Right lobe of liver (tissue), 6 donors: ENCODE results near the gene INS. TPM values are rescaled to one million over a fixed set of nuclear protein-coding genes. Genes with fewer than 3 reads are reported as not detected.
A peak's percentile ranks its signal among the peaks of the same experiment; 100 is the strongest.
"Not testable (repeated sequence)": the region's sequence is repeated elsewhere in the genome, so short reads cannot be mapped to it uniquely, and the experiment has no call there.

Experiments used
- ATAC-seq, 4 donors: fragments of 200-7000 bp; cut with Tn5 transposase; one replicate each; pipeline ENCODE4 v1.9.1; 2020; ENCODE audit warnings: mild to moderate bottlenecking in 4 of 4, moderate library complexity in 4 of 4
- DNase-seq, 3 donors: peaks; one replicate each; pipeline ENCODE4 v3.0.0-alpha.2; 2020
- H3K27ac ChIP-seq, 3 donors: fragments of 200-600 bp; one replicate each; pipeline ENCODE4 v1.8.0; 2022
- H3K27me3 ChIP-seq, 2 donors: fragments of 200-600 bp; one replicate each; pipeline ENCODE4 v1.8.0; 2022
- H3K36me3 ChIP-seq, 4 donors: fragments of 200-600 bp; sonication (generic) in 1 of 4; one replicate each; pipeline versions ENCODE4 v1.5.1 to v1.8.0; 2017 to 2022; ENCODE audit warnings: control low read depth in 1 of 4
- H3K4me1 ChIP-seq, 4 donors: fragments of 200-600 bp; sonication (generic) in 1 of 4; one replicate each; pipeline versions ENCODE4 v1.5.1 to v1.8.0; 2017 to 2022; ENCODE audit warnings: control low read depth in 1 of 4
- H3K4me3 ChIP-seq, 3 donors: fragments of 200-600 bp; one replicate each; pipeline ENCODE4 v1.8.0; 2022
- H3K9me3 ChIP-seq, 4 donors: fragments of 200-600 bp; sonication (generic) in 1 of 4; one replicate each; pipeline versions ENCODE4 v1.5.1 to v1.8.0; 2017 to 2022; ENCODE audit warnings: control low read depth in 1 of 4
- POLR2A ChIP-seq: fragments of 450-650 bp; IDR thresholded peaks from one replicate; pipeline ENCODE4 v1.6.1; 2017; ENCODE audit warnings: antibody characterized with exemption, mild to moderate bottlenecking
- WGBS: methylation state at CpG from one replicate; pipeline ENCODE4 v1.1.6; 2018; ENCODE audit warnings: low coverage, low lambda C conversion rate; ENCODE audit not compliant: insufficient coverage; ENCODE audit errors: missing lambda C conversion rate; 5-methylcytosine and 5-hydroxymethylcytosine counted together
- intact Hi-C, 2 donors: fragments of 100-400 bp; cut with DNase I; formaldehyde crosslinking; loops; one replicate each; pipeline versions ENCODE4 v1.11.2 to v1.14.1; 2022
- total RNA-seq, 6 experiments: library from RNA; depleted of rRNA in 2 of 6; stranded (reverse); fragments of >200 nt in 2 of 6; fragmentation: NEBNext Ultra II Directional in 3 of 6; extraction: Animal tissue kit (Norgen Biotek cat#: 25700) in 3 of 6; gene quantifications; one replicate each; pipeline versions ENCODE4 v1.1.0 to v1.2.4, GENCODE V29; 2016 to 2023
- TF ChIP-seq, protein P1 (sequence below), 4 donors: fragments of 200-600 bp in 3 of 4; fragments of 450-650 bp in 1 of 4; IDR thresholded peaks; one replicate each; pipeline versions ENCODE4 v1.5.1 to v1.8.0; 2016 to 2022; ENCODE audit warnings: antibody characterized with exemption in 4 of 4, mild to moderate bottlenecking in 2 of 4
- donor health status: DM: no; HTN: yes; CAD: no.
- donor health status: DM: no; HTN: no; CAD: no.
- donor health status: DM: no; HTN: no; CAD: no.
- donor health status: DM: no; HTN: yes; CAD: no.
- donor health status: DM: no; HTN: yes; CAD: no.

Gene INS
- total RNA-seq, 6 experiments from 2014 or later: not detected

DNA sequence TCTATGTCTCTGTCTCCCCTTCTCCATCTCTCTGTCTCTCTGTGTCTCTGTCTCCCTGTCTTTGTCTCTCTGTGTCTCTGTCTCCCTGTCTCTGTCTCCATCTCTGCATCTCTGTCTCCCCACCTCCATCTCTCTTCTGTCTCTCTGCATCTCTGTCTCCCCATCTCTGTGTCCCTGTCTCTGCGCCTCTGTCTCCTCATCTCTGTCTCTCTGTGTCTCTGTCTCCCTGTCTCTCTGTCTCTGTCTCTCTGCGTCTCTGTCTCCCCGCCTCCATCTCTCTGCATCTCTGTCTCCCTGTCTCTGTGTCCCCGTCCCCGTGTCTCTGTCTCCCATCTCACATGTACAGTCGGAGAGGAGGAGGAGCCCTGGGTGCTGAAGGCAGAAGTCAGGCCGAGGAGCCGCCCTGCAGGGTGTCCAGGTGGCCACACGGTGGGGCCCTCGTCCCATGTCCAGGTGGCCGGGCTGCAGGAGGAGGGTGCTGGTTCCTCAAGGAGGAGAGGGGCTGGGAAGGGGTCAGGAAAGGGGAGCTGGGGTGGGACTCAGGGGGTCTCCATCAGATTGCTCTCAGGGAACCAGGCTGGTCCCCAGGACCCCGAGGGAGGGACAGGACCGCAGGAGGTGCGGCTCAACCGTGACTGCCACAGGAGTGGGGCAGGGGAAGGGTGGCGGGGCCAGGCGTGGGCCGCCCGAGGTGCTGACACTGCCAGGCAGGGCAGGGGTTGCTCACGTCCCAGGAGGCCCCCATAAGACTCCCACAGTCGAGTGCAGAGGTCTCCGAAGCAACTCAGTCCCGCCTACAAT is 36.2 kb upstream of the INS start:
- 8% methylated on average over 11 of the region's 23 CpGs for WGBS
- Histone ChIP-seq H3K4me3 (no peak overlapping the region), H3K9me3 (no peaks in the 10 kb centered on the region), H3K27ac (no peak overlapping the region), H3K27me3 (no peaks in the 10 kb centered on the region), H3K4me1 (no peaks in the 10 kb centered on the region), H3K36me3 (no peaks in the 10 kb centered on the region)
- DNase-seq (peak; percentile 82 to 86 (median 82)), ATAC-seq (peak; percentile 88 to 96 (median 92))
- no peak for TF ChIP-seq POLR2A
- TF ChIP-seq, protein P1, sequence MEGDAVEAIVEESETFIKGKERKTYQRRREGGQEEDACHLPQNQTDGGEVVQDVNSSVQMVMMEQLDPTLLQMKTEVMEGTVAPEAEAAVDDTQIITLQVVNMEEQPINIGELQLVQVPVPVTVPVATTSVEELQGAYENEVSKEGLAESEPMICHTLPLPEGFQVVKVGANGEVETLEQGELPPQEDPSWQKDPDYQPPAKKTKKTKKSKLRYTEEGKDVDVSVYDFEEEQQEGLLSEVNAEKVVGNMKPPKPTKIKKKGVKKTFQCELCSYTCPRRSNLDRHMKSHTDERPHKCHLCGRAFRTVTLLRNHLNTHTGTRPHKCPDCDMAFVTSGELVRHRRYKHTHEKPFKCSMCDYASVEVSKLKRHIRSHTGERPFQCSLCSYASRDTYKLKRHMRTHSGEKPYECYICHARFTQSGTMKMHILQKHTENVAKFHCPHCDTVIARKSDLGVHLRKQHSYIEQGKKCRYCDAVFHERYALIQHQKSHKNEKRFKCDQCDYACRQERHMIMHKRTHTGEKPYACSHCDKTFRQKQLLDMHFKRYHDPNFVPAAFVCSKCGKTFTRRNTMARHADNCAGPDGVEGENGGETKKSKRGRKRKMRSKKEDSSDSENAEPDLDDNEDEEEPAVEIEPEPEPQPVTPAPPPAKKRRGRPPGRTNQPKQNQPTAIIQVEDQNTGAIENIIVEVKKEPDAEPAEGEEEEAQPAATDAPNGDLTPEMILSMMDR (IDR thresholded peaks at IDR 0.05): peak; percentile 77 to 97 (median 80)
- intact Hi-C loops: loop anchor here (2.0 to 5.0 kb wide), 4 partner anchors 100 to 225 kb away; partner anchors contain the start of genes C11orf21 (in 1 of the 2) and TSPAN32 (in 1 of the 2)

- Histone ChIP-seq H3K4me3 (no peak overlapping the region), H3K27ac (no peak overlapping the region), H3K4me1 (no peaks in the 10 kb centered on the region), H3K36me3 (no peaks in the 10 kb centered on the region), H3K9me3 (no peaks in the 10 kb centered on the region), H3K27me3 (no peaks in the 10 kb centered on the region)
- TF ChIP-seq, protein P1 (IDR thresholded peaks at IDR 0.05): no peak
- TF ChIP-seq POLR2A: no peak
- intact Hi-C loops: loop anchor here (2.0 to 5.0 kb wide), 4 partner anchors 102 to 227 kb away; partner anchors contain the start of genes C11orf21 (in 1 of the 2) and TSPAN32 (in 1 of the 2)
- ATAC-seq (no peak), DNase-seq (no peak)
- WGBS: 41% methylated on average over 4 of the region's 7 CpGs
Observed at GRCh38 chr11:2195756-2196088, 34.7 kb upstream of the INS start.

DNA sequence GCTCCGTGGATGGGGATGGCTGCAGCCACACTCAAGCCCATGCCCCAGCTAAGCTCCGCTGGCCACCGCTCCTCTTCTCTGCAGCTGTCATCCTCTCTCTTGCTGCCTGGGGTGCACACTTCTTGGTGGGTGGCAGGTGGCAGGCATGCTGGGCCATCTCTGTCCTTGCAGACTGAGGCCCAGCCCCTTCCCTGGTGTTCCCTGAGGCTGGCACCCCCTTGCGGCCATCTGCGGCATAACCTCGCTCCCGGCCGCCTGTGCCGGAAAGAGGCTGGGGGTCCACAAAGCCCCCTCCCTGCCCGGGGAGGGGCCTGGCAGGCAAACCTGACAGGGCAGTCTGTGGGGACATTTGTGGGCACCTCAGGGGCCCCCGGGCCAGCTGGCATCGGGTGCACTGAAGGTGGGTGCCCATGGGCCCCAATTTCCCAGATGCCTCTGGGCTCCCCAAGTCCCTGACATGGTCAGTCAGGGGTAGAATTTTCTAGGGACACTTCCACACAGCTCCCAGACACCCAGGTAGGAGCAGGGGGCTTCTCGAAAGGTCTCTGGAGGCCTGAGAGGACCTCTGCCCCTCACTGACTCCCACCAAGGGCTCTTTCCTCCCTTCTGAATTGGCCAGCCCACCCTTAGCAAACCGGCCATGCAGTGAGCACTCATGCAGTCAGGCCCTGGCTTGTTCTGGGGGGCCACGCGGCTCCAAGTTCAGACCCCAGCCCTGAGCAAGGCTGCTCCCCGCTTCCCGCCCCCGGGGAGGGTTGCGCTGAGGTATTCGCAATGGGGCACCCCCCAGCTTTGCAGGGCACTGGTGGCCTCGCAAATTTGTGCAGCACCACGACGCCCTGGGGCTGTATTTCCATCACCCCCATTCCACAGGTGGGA is 34.1 kb upstream of the INS start:
- Histone ChIP-seq H3K36me3 (no peaks in the 10 kb centered on the region), H3K9me3 (no peaks in the 10 kb centered on the region), H3K27me3 (no peaks in the 10 kb centered on the region), H3K27ac (no peak overlapping the region), H3K4me1 (no peaks in the 10 kb centered on the region), H3K4me3 (no peak overlapping the region)
- 43% methylated on average over 4 of the region's 24 CpGs for WGBS
- intact Hi-C loops: loop anchor here (5.0 kb wide), 3 partner anchors 102 to 227 kb away; partner anchors contain the start of genes C11orf21 (in 1 of the 2) and TSPAN32 (in 1 of the 2)
- ATAC-seq (peak; percentile 24 to 57 (median 48)), DNase-seq (peak in 1 of 3 donors; percentile 60)
- TF ChIP-seq, protein P1 (IDR thresholded peaks at IDR 0.05): peak; percentile 77 to 93 (median 90)
- no peak for TF ChIP-seq POLR2A

- H3K9me3 ChIP-seq, H3K4me3 ChIP-seq, H3K27me3 ChIP-seq, intact Hi-C loops, H3K27ac ChIP-seq, ATAC-seq, H3K4me1 ChIP-seq, H3K36me3 ChIP-seq, DNase-seq: not testable (repeated sequence)
- no CpG with 5 or more reads among the region's 20 CpGs for WGBS
Observed at GRCh38 chr11:2193888-2194595, 33.0 kb upstream of the INS start.
